HG02870 (cell line): ENCODE data around the gene USP49.
"Not testable (repeated sequence)": the region's sequence is repeated elsewhere in the genome, so short reads cannot be mapped to it uniquely, and the experiment has no call there.

Experiments used
- ATAC-seq: cut with Tn5 transposase; IDR thresholded peaks from one replicate; pipeline ENCODE4 v1.9.1; 2021; ENCODE audit warnings: mild to moderate bottlenecking, moderate library complexity; ENCODE audit not compliant: unreplicated experiment

USP49 gene

GRCh38 chr6:41895300-41896233, at the start of gene USP49:
TSS of gene USP49 (minus strand) at chr6:41895375. CDS start at chr6:41806983, 88,392 bp downstream.
- peak; percentile 72 for ATAC-seq

DNA sequence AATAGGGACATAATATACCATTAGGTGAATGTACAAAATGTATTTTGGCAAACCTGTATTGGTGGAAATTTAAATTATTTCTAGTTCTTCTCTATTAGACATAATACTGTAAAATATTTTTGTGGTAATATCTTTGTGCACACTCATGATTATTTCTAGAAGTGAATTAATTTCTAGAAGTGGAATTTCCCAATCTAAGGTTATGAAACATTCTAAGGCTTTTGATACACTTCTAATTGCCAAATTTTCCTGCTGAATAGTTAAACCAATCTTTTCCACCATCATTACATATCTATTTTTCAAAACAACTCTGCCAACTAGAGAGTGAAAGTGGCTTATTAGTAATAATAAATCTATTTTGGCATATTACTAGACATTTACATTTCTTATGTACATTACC, 48.3 kb upstream of the USP49 start:
- no peak for ATAC-seq

DNA sequence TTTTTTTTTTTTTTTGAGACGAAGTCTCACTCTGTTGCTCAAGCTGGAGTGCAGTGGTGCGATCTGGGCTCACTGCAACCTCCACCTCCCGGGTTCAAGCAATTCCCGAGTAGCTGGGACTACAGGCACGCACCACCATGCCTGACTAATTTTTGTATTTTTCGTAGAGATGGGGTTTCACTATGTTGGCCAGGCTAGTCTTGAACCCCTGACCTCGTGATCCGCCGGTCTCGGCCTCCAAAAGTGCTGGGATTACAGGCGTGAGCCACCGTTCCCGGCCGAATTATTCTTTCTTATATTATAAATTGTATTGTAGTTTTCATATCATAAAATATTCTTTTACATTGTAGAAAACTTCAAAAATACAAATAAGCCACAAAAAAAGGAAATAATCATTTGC, 47.7 kb upstream of the USP49 start:
- not testable (repeated sequence) for ATAC-seq

DNA sequence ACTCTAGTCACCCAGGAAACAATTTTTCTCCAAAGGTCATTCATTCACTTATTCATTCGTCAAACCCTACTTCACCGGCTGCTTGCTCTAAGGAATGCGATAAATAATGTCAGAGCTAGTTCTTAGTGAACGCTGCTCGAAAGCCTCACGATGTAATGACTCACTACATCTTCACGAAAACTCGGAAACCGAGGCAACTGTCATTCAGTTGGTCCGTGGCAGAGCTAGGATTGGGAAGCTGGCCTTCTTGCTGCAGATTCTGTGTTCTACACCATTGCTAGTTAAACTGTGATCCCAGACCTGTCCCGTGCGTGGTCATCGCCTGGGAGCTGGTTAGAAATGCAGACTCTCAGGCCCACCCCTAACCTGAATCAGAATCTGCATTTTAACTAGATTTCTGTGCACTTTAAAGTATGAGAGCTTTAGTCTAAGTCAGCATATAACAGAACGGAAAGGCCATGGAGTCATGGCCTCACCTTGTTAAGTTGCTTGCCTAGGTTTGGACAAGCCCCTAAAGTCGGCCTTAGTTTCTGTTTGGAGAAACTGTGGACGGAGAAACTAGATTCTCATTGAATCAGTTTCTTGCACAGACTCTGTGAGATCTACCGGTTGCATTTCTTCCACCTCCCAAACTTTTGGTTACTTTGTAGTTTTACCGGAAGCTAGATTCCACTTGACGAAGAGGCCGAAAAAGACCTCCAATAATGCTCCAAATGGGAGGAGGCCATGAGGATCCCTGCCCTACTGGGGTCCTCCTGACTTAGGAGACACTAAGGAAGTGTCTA, 47.1 kb upstream of the USP49 start:
- no peak for ATAC-seq

- peak; percentile 77 for ATAC-seq
These were observed 46.3 kb upstream of the USP49 start, which contains the start of gene CCND3 for GRCh38 chr6:41941280-41942066. TSS of gene CCND3 (minus strand) at chr6:41941808. CDS start at chr6:41941649, 159 bp downstream.

DNA sequence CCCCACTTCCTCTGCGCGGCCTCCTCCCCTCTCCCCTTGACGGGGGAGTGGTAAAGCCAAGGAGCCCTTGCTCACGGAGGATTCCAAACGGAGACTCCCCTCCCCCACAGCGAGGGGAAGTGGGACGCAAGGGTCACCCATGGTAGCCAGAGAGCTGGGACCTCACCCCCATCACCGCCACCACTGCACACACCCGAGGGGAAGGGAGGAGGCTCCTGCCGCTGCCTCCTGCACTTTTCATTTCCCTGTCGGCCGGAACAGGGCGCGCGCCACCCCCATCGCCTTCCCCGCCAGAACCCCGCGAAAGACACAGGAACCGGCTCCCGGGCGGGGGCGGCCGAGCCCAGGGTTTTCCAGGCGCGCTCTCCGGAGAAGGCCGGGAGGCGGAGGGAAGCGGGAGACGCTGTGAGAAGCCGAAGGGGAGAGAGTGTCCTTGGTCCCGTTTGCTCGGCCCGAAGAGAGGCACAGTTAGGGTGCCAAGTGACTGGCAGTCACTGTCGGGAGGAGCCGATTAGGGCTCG, 45.6 kb upstream of the USP49 start:
- no peak for ATAC-seq

- ATAC-seq, result no peak
These were observed 44.9 kb upstream of the USP49 start for GRCh38 chr6:41939848-41940758.

DNA sequence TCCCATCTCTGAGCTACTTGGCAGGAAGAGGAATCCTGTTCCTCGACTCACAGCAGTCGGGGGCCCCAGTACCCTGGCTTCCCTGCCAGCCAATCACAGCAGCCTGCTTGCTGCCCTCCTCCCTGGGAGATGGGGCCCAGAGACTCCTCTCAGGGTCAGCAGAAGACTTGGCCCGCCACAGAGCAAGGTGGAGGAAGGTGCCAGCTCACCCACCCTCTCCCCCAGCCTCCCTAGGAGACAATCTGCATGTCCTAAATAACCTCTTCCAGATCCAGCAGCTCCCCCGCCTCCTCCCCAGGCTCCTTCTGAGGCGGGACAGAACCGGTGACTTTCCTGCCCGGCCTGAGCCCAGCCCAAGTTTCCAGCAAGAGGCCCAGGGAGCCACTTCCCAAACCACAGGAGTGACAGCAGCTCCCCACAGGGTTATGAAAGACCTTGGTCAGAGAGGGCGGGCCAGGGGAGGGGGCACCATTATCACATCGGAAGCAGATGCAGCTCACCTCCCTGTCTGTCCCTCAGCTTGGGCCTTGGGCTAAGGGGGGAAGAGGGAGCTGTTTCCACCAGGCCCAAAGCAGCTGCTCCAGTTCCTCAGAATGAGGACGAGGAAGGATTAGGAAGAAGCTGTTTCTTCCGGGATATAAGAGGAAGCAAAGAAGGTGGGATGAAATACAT, 44.1 kb upstream of the USP49 start:
- no peak for ATAC-seq

DNA sequence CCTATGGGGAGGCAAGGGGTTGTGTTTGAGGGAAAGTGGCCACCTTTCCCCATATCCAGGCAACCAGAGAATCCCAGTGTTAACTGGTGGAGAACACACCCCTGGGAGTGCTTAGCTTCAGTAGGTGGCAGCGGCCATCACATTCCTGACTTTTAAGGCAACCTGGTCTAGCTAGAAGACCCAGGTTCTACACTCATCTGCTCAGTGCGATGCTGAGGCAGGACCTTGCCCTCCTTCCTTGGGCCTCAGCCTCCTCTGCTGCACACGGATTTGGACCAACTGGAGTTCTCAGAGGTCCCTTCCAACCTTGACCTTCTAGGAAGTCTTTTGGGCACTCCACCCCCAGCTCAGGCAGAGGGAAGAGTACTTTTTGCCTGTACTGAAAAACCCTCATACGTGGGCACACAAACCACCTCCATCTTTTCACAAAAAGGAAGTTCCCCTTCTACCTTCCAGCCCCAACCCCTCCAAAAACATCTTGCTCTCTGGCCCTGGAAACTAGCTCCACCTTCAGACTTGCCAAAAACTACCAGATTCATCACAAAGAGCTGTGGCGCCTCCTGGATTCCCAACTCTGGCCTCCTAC, 43.5 kb upstream of the USP49 start:
- ATAC-seq, result no peak

DNA sequence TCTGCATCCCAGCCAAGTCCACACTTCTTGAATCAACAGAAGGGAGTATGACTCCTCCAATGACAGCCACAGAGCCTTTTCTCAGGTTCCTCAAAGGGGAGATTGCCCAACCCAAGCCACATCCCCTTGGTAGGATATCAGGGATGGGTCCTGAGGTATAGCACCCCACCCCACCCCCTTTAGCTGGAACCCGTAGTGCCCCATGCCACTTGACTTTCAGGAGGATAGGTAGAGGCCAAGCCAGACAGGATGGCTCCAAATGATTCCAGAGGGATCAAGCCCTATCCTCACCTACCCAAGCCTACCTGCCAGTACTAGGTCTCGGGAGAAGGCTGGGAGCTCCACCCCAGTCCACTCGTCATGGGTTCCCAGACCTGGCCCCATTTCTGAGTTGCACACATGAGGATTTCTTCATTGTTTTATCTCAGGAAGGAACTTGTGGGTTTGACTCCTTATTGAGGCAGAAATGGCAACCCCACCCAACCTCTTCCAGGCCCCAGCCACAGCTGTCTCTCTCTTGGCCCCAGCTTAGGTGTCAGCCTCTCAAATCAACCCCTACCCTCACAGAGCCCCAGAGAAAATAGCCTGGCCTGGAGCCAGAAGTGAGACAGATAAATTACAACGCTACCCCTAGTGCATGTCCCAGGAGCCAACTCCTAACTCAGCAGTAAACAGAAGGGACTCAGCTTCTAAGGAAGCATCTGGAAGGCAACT, 42.8 kb upstream of the USP49 start:
- no peak for ATAC-seq

DNA sequence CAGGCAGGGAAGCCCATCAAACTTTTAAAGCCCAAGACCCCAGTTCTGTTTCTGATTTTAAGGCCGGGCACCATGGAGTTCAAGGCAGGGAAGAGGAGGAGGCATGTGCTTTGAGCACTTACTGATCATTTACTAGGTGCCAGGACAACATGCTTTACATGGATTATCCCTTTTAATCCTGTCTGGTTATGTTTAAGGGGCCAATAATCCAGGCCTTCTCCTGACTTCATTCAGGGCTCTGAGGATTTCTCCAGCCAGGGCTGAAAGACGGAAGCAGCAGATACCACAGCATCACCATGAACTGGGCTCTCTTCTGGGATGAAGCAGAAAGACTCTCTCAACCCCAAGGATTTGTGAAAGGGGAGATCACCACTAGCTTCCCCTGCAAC, 42.3 kb upstream of the USP49 start:
- no peak for ATAC-seq

GRCh38 chr6:41936073-41936837, 41.1 kb upstream of the USP49 start:
- ATAC-seq, result peak; percentile 58

- no peak for ATAC-seq
These were observed 40.5 kb upstream of the USP49 start for GRCh38 chr6:41935685-41936072.

DNA sequence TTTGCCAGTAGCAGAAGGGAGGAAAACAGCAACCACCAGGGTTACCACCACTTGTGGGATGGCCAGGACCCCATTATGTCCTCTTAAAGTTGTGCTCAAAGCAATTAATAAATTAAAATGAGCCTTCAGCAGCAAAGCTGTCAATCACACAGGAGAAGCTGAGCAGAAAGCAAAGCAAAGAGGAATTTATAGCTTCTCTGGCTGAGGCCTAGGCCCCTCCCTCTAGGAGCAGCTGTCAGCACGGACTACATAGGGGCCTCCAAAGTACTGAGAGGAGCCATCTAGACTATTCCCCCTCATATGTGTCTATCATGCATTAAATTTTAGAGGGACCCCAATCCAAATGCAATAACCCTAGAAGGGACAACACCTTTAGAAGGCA, 40.0 kb upstream of the USP49 start:
- ATAC-seq, result no peak

GRCh38 chr6:41934278-41935192, 39.4 kb upstream of the USP49 start:
- ATAC-seq, result no peak

- no peak for ATAC-seq
These were observed 37.2 kb upstream of the USP49 start for GRCh38 chr6:41932378-41932777.
